HEK293T (cell line): ENCODE data around the gene THSD7A.

Source experiments
- L3MBTL2 ChIP-seq: fragments of 450-650 bp; conservative IDR thresholded peaks from 2 replicates; pipeline ENCODE4 v1.6.1; 2016; ENCODE audit warnings: mild to moderate bottlenecking
- LEF1 ChIP-seq: fragments of 450-650 bp; IDR thresholded peaks from 2 replicates; pipeline ENCODE4 v1.6.1; 2017; ENCODE audit warnings: mild to moderate bottlenecking, borderline replicate concordance

GRCh38 chr7:11491811-11492210 lies 340.2 kb downstream of the THSD7A start:
- TF ChIP-seq L3MBTL2 (no peak), LEF1 (no peak)
